BLaER1 (cell line): ENCODE measurements around the gene IQCE.
A peak's percentile ranks its signal among the peaks of the same experiment; 100 is the strongest.

Experiments
- H3K27ac ChIP-seq: shearing (Covaris generic); formaldehyde crosslinking; 2 replicates; pipeline ENCODE4 v1.8.1; 2022
- H3K27me3 ChIP-seq: shearing (Covaris generic); formaldehyde crosslinking; 2 replicates; pipeline ENCODE4 v1.8.1; 2022
- H3K36me3 ChIP-seq: shearing (Covaris generic); formaldehyde crosslinking; 2 replicates; pipeline ENCODE4 v1.8.1; 2022
- H3K4me1 ChIP-seq: shearing (Covaris generic); formaldehyde crosslinking; 2 replicates; pipeline ENCODE4 v1.8.1; 2022
- H3K4me2 ChIP-seq: shearing (Covaris generic); formaldehyde crosslinking; 2 replicates; pipeline ENCODE4 v1.8.1; 2022
- H3K4me3 ChIP-seq: shearing (Covaris generic); formaldehyde crosslinking; 2 replicates; pipeline ENCODE4 v1.8.1; 2022
- H3K9ac ChIP-seq: shearing (Covaris generic); formaldehyde crosslinking; 2 replicates; pipeline ENCODE4 v1.8.1; 2022
- H3K9me3 ChIP-seq: shearing (Covaris generic); formaldehyde crosslinking; 2 replicates; pipeline ENCODE4 v1.8.1; 2022
- H4K20me1 ChIP-seq: shearing (Covaris generic); formaldehyde crosslinking; 2 replicates; pipeline ENCODE4 v1.8.1; 2022
- Cebpa-rat ChIP-seq: shearing (Covaris generic); IDR thresholded peaks from 2 replicates; pipeline ENCODE4 v1.8.1; 2022

Gene IQCE

GRCh38 chr7:2542011-2542915, 16.5 kb upstream of the IQCE start:
- peaks cover 50% of the 10 kb centered on the region for H4K20me1 ChIP-seq
- TF ChIP-seq Cebpa-rat, result no peak
- H3K27me3 ChIP-seq, result no peaks in the 10 kb centered on the region
- no peaks in the 10 kb centered on the region for H3K9me3 ChIP-seq
- peaks cover 97% of the 10 kb centered on the region for H3K36me3 ChIP-seq
- no peak overlapping the region for H3K4me2 ChIP-seq
- H3K4me3 ChIP-seq, result no peak overlapping the region
- no peak overlapping the region for H3K9ac ChIP-seq
- peaks cover 15% of the 10 kb centered on the region for H3K4me1 ChIP-seq
- H3K27ac ChIP-seq, result no peak overlapping the region

- TF ChIP-seq Cebpa-rat, result no peak
- H3K27ac ChIP-seq, result peak overlapping the region; percentile 30; the same call in 1 of the 2 replicates
- no peak overlapping the region; the same call in 1 of the 2 replicates for H3K9ac ChIP-seq
- H3K27me3 ChIP-seq, result no peaks in the 10 kb centered on the region
- H4K20me1 ChIP-seq, result peaks cover 49% of the 10 kb centered on the region
- H3K4me3 ChIP-seq, result no peak overlapping the region
- H3K4me1 ChIP-seq, result peaks cover 15% of the 10 kb centered on the region
- H3K9me3 ChIP-seq, result no peaks in the 10 kb centered on the region
- peaks cover 98% of the 10 kb centered on the region for H3K36me3 ChIP-seq
- H3K4me2 ChIP-seq, result peak overlapping the region; percentile 43; the same call in 1 of the 2 replicates
These were observed 15.6 kb upstream of the IQCE start for GRCh38 chr7:2542916-2543871.

DNA sequence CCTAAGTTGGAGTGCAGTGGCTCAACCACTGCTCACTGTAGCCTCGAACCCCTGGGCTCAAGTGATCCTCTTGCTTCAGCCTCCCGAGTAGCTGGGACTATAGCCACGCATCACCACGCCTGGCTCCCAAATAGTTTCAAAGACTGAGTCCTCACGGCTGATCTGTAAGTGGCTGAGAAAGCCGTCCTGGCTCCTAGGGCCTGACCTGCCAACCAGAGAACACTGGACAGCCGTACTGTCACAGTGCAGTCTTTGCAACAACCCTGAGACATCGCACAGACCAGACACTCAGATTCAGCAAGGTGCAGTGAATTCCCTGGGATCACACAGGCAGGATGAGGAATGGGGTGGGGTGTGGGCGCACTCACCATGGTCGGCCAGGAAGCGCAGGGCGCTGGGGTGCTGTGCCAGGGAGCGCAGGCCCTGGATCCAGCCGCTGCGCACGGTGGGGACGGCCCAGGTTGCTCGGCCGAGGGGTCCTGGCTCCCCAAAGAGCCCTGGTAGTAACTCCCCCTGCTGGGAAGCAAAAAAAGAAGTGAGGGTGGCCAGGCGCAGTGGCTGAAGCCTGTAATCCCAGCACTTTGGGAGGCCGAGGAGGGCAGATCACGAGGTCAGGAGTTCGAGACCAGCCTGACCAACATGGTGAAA, 14.1 kb upstream of the IQCE start:
- no peak overlapping the region for H3K9ac ChIP-seq

GRCh38 chr7:2545746-2546425, 12.9 kb upstream of the IQCE start:
- H3K27me3 ChIP-seq, result no peaks in the 10 kb centered on the region
- H3K4me2 ChIP-seq, result no peak overlapping the region
- H3K36me3 ChIP-seq, result peaks cover 99% of the 10 kb centered on the region
- peaks cover 45% of the 10 kb centered on the region for H4K20me1 ChIP-seq
- no peak overlapping the region for H3K27ac ChIP-seq
- H3K4me1 ChIP-seq, result peaks cover 19% of the 10 kb centered on the region
- no peak overlapping the region for H3K9ac ChIP-seq
- TF ChIP-seq Cebpa-rat, result no peak
- H3K9me3 ChIP-seq, result no peaks in the 10 kb centered on the region
- no peak overlapping the region for H3K4me3 ChIP-seq

More for the DNA sequence above, 14.1 kb upstream of the IQCE start:
- H3K36me3 ChIP-seq, result peaks cover 98% of the 10 kb centered on the region
- H3K4me3 ChIP-seq, result no peak overlapping the region
- TF ChIP-seq Cebpa-rat, result no peak
- H3K4me2 ChIP-seq, result peak overlapping the region; percentile 43
- H3K4me1 ChIP-seq, result peaks cover 15% of the 10 kb centered on the region
- peaks cover 42% of the 10 kb centered on the region for H4K20me1 ChIP-seq
- H3K27ac ChIP-seq, result peak overlapping the region; percentile 30; the same call in 1 of the 2 replicates
- no peaks in the 10 kb centered on the region for H3K9me3 ChIP-seq
- no peaks in the 10 kb centered on the region for H3K27me3 ChIP-seq

GRCh38 chr7:2546776-2547586, 11.8 kb upstream of the IQCE start:
- Histone ChIP-seq H3K9ac (no peak overlapping the region), H3K9me3 (no peaks in the 10 kb centered on the region), H3K4me2 (no peak overlapping the region), H3K27me3 (no peaks in the 10 kb centered on the region), H3K27ac (no peak overlapping the region), H3K36me3 (peaks cover 96% of the 10 kb centered on the region), H3K4me1 (peaks cover 25% of the 10 kb centered on the region), H4K20me1 (peaks cover 46% of the 10 kb centered on the region), H3K4me3 (no peak overlapping the region)
- TF ChIP-seq Cebpa-rat, result no peak

- H3K9me3 ChIP-seq, result no peaks in the 10 kb centered on the region
- H3K4me2 ChIP-seq, result no peak overlapping the region
- no peak overlapping the region for H3K4me3 ChIP-seq
- H3K9ac ChIP-seq, result no peak overlapping the region
- H3K4me1 ChIP-seq, result peaks cover 44% of the 10 kb centered on the region
- peaks cover 71% of the 10 kb centered on the region for H3K36me3 ChIP-seq
- peaks cover 38% of the 10 kb centered on the region for H4K20me1 ChIP-seq
- H3K27me3 ChIP-seq, result no peaks in the 10 kb centered on the region
- H3K27ac ChIP-seq, result no peak overlapping the region
- TF ChIP-seq Cebpa-rat, result no peak
These were observed 7.4 kb upstream of the IQCE start for GRCh38 chr7:2551418-2551817.

- Histone ChIP-seq H3K27ac (no peak overlapping the region), H3K4me1 (peaks cover 61% of the 10 kb centered on the region), H4K20me1 (peaks cover 29% of the 10 kb centered on the region), H3K9me3 (no peaks in the 10 kb centered on the region), H3K4me3 (no peak overlapping the region), H3K9ac (no peak overlapping the region), H3K4me2 (peak overlapping the region; percentile 100), H3K36me3 (peaks cover 54% of the 10 kb centered on the region), H3K27me3 (no peaks in the 10 kb centered on the region)
- TF ChIP-seq Cebpa-rat, result no peak
These were observed 5.7 kb upstream of the IQCE start for GRCh38 chr7:2553108-2553507.

DNA sequence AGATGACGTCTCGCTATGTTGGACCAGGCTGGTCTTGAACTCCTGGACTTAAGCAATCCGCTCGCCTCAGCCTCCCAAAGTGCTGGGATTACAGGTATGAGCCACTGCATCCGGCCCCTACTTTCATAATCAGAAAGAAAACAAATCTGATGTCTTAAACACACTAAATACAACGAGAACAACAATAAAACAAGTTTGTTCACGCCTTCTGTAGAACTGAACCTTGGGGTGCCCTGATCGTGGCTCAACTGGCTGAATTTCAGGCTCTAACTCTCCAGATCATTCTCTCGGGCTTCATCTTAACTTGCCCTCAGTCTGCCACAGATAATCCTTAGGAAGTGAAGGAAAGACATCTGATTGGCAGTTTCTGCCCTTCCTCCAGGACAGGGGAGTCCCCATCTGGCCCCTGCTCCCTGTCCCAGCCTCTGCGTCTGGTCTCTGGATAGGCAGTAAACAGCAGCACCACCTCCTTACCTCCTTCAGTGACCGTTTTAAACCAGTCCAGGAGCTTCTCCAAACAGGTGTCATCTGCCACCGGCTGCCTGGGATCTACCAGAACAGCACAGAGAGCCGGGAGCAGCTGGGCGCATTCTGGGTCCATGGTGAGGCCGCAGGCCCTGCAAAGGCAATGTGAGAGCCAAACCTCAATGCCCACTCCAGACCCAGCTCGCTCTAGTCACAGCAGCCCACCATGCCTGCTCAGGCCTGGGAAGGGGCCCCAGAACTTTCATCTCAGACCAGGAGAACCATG, 4.8 kb upstream of the IQCE start:
- Histone ChIP-seq H3K27me3 (no peaks in the 10 kb centered on the region), H3K9me3 (no peaks in the 10 kb centered on the region), H3K4me1 (peaks cover 67% of the 10 kb centered on the region), H3K4me2 (peak overlapping the region; percentile 100), H3K9ac (peak overlapping the region; percentile 100), H3K27ac (peak overlapping the region; percentile 100), H3K4me3 (peak overlapping the region; percentile 74), H3K36me3 (peaks cover 45% of the 10 kb centered on the region), H4K20me1 (peaks cover 28% of the 10 kb centered on the region)
- TF ChIP-seq Cebpa-rat, result no peak
